ENCODE measurements around the gene GNA12.

DNA sequence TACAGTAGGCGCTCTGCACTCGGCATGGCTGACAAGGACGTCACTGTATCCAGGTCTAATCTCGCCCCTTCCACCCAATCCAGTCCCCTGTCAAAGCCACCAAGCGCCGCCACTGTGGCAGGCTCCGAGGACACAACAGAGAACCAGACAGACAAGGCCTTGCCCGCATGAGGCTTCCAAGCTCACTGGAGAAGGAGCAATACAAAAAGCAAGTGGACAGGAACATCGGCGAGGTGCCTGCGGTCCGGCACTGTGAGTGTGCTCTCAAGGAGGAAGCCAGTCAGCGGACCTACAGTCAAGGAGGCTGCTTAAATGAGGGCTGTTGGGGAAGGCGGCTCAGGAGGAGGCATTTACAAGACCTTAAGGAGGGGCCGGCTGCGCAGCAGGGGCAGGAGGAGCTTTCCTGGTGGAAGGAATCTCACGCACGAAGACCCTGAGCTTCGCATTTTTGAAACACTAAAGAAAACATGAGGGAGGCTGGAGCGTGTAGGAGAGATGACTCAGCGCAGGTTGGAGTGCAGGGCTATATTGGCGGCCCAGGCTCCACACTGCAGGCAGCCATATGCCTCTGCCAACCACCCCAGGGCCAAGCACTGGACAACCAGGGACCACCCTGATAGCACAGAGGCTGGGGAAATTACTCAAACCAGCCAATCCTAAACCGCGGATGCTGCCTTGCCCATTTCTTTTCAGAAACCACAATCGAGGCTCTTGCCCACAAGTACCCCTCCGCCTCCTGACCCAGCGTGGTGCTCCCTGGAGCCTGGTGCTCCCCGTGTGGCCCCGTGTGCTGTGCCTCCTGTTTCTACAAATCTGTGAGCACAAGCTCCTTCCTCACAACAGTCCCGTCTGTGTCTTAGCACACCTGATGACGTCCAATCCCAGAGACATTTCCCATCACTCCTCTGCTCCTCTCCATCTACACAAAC lies 28.9 kb downstream of the GNA12 start:
- TF ChIP-seq EZH2 (IDR thresholded peaks at IDR 0.05; ENCODE audit: low read length, unreplicated experiment): no peak
- TF ChIP-seq, protein P1, sequence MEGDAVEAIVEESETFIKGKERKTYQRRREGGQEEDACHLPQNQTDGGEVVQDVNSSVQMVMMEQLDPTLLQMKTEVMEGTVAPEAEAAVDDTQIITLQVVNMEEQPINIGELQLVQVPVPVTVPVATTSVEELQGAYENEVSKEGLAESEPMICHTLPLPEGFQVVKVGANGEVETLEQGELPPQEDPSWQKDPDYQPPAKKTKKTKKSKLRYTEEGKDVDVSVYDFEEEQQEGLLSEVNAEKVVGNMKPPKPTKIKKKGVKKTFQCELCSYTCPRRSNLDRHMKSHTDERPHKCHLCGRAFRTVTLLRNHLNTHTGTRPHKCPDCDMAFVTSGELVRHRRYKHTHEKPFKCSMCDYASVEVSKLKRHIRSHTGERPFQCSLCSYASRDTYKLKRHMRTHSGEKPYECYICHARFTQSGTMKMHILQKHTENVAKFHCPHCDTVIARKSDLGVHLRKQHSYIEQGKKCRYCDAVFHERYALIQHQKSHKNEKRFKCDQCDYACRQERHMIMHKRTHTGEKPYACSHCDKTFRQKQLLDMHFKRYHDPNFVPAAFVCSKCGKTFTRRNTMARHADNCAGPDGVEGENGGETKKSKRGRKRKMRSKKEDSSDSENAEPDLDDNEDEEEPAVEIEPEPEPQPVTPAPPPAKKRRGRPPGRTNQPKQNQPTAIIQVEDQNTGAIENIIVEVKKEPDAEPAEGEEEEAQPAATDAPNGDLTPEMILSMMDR (conservative IDR thresholded peaks at IDR 0.05; ENCODE audit: low read depth, low read length): no peak

All from PC-3 (cell line).